ENCODE results near the gene RCC2.
"Not testable (repeated sequence)": the region's sequence is repeated elsewhere in the genome, so short reads cannot be mapped to it uniquely, and the experiment has no call there.

Gene RCC2

GRCh38 chr1:17439250-17440073 is at the start of gene RCC2:
Gene RCC2 (minus strand): TSS chr1:17439677. CDS start chr1:17438514, 1,163 bp downstream.
- peak; percentile 72 for DNase-seq

GRCh38 chr1:17486242-17486641 is 46.8 kb upstream of the RCC2 start:
- no peak for DNase-seq

DNA sequence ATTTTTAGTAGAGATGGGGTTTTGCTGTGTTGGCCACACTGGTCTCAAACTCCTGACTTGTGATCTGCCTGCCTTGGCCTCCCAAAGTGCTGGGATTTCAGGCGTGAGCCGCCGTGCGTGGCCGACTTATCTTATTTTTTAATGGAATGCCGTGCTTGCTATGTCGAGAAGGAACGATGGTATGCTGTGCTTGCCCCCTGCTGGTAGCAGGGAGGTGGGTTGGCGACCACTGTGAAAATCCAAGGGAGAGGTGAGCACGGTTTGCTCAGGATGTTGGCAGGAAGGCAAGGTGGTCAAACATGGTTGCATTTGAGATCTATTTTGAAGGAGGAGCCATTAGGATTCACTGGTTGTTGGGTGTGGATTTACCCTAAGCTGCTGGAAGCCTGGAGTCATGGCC is 45.8 kb upstream of the RCC2 start:
- DNase-seq, result no peak

DNA sequence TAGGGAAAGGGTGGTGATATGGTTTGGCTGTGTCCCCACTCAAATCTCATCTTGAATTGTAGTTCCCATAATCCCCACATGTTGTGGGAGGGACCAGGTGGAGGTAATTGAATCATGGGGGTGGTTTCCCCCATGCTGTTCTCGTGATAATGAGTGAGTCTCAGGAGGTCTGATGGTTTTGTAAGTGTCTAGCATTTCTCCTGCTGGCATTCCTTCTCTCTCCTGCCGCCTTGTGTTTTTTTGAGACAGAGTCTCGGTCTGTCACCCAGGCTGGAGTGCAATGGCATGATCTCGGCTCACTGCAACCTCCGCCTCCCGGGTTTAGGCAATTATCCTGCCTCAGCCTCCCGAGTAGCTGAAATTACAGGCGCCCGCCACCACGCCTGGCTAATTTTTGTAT is 42.5 kb upstream of the RCC2 start:
- DNase-seq, result not testable (repeated sequence)

- DNase-seq, result no peak
Measured at GRCh38 chr1:17480846-17481245, 41.4 kb upstream of the RCC2 start.

- no peak for DNase-seq
Measured at GRCh38 chr1:17475752-17476151, 36.3 kb upstream of the RCC2 start.

- DNase-seq, result not testable (repeated sequence)
Measured at GRCh38 chr1:17474836-17475555, 35.5 kb upstream of the RCC2 start.

GRCh38 chr1:17472814-17473213 is 33.3 kb upstream of the RCC2 start:
- DNase-seq, result no peak

DNA sequence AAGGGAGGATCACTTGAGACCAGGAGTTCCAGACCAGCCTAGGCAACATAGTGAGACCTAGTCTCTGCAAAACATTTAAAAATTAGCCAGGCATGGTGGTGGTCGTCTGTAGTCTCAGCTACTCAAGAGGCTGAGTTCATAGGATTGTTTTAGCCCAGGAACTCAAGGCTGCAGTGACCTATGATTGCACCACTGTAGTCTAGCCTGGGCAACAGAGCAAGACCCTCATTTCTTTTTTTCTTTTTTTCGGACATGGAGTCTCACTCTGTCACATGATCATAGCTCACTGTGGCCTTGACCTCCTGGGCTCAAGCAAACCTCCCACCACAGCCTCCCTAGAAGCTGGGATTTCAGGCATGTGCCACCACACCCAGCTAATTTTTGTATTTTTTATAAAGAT is 31.9 kb upstream of the RCC2 start:
- no peak for DNase-seq

DNA sequence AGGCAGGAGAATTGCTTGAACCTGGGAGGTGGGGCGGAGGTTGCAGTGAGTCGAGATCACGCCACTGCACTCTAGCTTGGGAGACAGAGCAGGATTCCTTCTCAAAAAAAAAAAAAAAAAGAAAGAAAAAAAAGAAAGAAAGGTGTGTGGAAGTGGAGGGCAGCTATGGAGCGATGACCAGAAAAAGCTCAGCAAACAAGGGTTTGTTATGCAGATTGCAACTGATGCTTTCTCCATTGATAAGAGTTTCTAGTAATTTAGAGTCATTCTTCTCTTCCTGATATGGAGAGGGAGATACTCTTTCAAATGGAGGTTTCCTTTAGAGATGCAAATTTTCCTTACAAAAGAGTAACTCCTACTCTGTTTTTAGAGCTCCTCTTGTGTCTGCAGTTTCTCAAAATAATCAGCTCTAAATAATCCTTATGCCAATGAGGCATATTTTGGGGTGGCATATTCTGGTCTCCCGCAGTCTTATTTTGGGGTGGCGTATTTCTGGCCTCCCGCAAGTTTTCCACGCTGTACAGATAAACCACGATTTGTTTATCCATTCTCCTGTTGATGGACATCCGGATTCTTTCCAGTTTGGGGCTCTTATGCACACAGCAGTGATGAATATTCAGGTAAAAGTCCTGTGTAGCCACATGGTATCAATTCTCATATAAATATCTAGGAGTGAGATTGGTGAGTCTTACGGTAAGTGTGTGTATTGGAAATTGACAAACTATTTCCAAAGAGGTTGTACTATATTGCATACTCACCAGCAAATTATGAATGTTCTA is 30.7 kb upstream of the RCC2 start:
- DNase-seq, result no peak

DNA sequence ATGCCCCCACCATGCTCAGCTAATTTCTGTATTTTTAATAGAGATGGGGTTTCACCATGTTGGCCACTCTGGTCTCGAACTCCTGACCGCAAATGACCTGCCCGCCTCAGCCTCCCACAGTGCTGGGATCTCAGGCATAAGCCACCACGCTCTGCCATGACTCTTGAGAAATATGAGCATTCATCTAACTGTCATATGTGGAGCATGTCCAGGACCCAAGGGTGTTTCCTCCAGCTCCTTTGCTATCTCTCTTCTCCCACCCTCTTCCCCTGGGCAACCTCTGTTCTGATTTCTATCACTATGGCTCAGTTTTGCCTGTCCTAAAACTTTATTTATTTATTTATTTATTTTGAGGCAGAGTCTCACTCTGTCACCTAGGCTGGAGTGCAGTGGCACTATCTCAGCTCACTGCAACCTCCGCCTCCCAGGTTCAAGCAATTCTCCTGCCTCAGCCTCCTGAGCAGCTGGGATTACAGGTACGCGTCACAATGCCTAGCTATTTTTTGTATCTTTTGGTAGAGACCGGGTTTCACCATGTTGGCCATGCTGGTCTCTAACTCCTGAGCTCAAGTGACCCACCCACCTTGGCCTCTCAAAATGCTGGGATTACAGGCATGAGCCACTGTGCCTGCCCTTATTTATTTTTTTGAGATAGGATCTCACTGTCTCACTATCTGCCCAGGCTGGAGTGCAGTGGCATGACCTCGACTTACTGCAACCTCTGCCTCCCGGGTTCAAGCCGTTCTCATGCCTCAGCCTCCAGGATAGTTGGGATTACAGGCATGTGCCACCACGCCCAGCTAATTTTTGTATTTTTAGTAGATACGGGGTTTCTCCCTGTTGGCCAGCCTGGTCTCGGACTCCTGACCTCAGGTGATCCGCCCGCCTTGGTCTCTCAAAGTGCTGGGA is 29.1 kb upstream of the RCC2 start:
- not testable (repeated sequence) for DNase-seq

- DNase-seq, result no peak
Measured at GRCh38 chr1:17466359-17466758, 26.9 kb upstream of the RCC2 start.

DNA sequence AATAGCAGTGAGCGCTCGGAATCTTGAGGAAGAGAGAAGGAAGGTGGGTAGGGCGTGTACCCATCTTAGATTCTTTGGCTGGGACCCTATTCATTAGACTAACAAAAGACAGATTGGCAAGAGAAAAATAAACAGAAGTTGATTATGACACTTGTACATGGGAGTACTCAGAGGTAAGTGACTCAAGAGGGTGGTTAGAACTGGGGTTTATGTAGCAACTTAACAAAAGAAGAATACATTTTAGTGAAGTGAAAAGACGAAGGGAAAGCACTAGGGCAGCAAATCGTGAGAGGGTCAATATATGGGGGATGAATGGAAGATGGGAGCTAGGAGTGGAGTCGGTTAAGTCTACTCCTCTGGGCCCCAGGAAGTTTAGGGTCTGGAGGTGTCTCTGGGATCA is 25.8 kb upstream of the RCC2 start:
- DNase-seq, result no peak

- DNase-seq, result no peak
Measured at GRCh38 chr1:17463991-17464390, 24.5 kb upstream of the RCC2 start.

GRCh38 chr1:17462669-17463068 is 23.2 kb upstream of the RCC2 start:
- no peak for DNase-seq

DNA sequence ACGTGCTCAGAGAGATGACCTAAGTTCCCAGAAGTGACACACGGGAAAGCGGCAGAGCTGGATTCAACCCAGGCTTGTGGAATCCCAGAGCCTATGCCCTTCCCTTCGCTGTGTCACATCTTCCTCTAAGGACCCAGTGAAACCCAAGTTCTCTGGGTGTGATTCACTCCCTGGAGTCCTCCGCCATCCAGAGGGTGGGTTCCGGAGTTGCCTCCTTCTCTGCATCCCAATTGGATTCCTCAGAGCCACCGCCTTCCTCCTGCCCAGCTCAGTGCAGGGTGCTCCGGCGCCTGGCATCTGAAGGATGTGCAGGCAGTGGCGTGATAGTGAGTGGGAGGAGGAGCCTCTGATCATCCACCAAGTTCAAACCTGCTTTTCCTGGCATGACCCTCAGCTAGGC is 20.7 kb upstream of the RCC2 start:
- DNase-seq, result no peak

- DNase-seq, result no peak
Measured at GRCh38 chr1:17458794-17459193, 19.3 kb upstream of the RCC2 start.

- DNase-seq, result no peak
Measured at GRCh38 chr1:17452686-17453085, 13.2 kb upstream of the RCC2 start.

- DNase-seq, result not testable (repeated sequence)
Measured at GRCh38 chr1:17452203-17452602, 12.7 kb upstream of the RCC2 start.

DNA sequence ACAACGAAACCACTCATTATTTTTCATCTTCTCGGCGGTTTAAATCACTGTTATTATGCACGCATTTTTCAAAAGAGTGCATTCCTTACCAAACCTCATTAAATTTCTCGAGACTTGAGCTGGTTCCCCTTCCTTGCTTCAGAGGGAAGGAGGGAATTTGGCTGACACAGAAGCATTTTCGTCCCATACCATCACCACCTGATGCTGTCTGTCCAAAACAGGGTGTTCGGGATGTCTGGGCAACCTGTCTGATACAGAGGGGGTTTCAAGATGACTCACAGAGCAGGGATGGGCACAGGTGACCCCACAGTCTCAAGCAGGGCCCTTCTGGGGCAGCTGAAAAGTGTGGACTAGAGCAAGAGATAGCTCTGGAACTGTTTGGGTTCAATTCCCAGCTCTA is 12.3 kb upstream of the RCC2 start:
- DNase-seq, result no peak

DNA sequence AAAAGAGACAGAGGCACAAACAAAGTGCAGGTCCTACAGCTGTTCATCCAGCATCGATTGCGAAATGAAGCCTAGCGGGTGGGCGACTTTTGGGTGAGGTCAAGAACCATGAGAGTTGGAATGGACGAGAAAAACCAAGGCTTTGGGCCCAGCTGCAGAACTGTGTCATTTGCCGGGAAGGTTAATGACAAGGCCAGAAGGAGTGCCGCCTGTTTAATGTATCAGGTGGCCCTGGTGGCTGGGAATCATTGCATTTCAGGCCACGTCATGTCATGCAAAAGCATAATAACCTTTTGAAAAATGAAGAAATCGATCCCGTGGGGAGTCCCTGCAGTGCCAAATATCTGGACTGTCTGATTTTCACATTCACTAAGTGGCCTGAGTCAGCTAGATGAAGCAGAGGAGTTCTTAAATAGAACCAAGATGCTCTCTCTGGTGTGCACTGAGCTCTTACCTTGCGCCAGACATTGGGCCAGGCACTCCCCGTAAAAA is 8.1 kb upstream of the RCC2 start:
- no peak for DNase-seq

DNA sequence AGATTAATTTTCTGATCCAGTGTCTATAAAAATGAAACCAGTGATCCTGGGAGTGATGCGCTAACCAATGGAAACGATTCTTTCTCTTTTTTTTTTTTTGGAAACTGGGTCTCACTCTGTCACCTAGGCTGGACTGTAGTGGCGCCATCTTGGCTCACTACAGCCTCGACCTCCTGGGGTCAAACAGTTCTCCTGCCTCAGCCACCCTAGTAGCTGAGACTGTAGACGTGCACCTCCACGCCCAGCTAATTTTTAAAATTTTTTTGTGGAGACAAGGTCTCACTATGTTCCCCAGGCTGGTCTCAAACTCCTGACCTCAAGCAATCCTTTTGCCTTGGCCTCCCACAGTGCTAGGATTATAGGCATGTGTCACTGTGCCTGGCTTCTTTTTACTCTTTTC is 3.4 kb upstream of the RCC2 start:
- no peak for DNase-seq

Measured in activated CD4-positive, CD25-positive, alpha-beta regulatory T cell treated with anti-CD3 and anti-CD28 coated beads, Interleukin-2, amount 50 U/mL, for 72 hours (primary cell).